A673 (cell line): ENCODE results near the gene NFATC2. TPM values are rescaled to one million over a fixed set of nuclear protein-coding genes. Genes with fewer than 3 reads are reported as not detected.
"Not testable (repeated sequence)": the region's sequence is repeated elsewhere in the genome, so short reads cannot be mapped to it uniquely, and the experiment has no call there.

Experiments
- BruUV-seq: library from RNA; stranded (reverse); fragments of 400-500 nt; replicated peaks from 2 replicates; lab custom pipeline; 2021; lab: Mats Ljungman, UMichigan
- CTCF ChIA-PET: fragments of 300-600 bp; sonication (Branson Sonifier 250); formaldehyde crosslinking; loops from one replicate; lab custom pipeline; 2022; ENCODE audit warnings: antibody characterized with exemption; lab: Charles Lee
- POLR2A ChIA-PET: fragments of 300-600 bp; sonication (Branson Sonifier 250); formaldehyde crosslinking; loops from one replicate; lab custom pipeline; 2022; ENCODE audit warnings: antibody characterized with exemption; ENCODE audit not compliant: low non-redundant PET; lab: Charles Lee
- DNase-seq: peaks from one replicate; pipeline ENCODE4 v3.0.0-alpha.2; 2015; ENCODE audit warnings: low spot score
- H3K27ac ChIP-seq: fragments of 200-600 bp; sonication (generic); 2 replicates; pipeline ENCODE4 v1.5.1; 2016; ENCODE audit warnings: mixed run types, low read depth, mild to moderate bottlenecking, mixed read lengths, antibody characterized with exemption, low read length; ENCODE audit not compliant: poor library complexity, severe bottlenecking
- H3K27me3 ChIP-seq: fragments of 200-600 bp; sonication (generic); replicated peaks from 2 replicates; pipeline ENCODE4 v1.6.1; 2017; ENCODE audit warnings: mixed run types, low read depth, mild to moderate bottlenecking, mixed read lengths, antibody characterized with exemption, low read length; ENCODE audit not compliant: insufficient read depth, poor library complexity
- H3K36me3 ChIP-seq: fragments of 200-600 bp; sonication (generic); 2 replicates; pipeline ENCODE4 v1.6.1; 2016; ENCODE audit warnings: mixed run types, mild to moderate bottlenecking, mixed read lengths, antibody characterized with exemption, low read length; ENCODE audit not compliant: insufficient read depth, poor library complexity, severe bottlenecking
- H3K4me1 ChIP-seq: fragments of 200-600 bp; sonication (generic); 2 replicates; pipeline ENCODE4 v1.6.1; 2017; ENCODE audit warnings: mixed run types, mild to moderate bottlenecking, mixed read lengths, antibody characterized with exemption, low read length; ENCODE audit not compliant: insufficient read depth, poor library complexity, severe bottlenecking
- H3K4me3 ChIP-seq: fragments of 200-600 bp; sonication (generic); 2 replicates; pipeline ENCODE4 v1.5.1; 2016; ENCODE audit warnings: low read depth, mixed run types, mild to moderate bottlenecking, mixed read lengths, low read length; ENCODE audit not compliant: poor library complexity, severe bottlenecking
- H3K9me3 ChIP-seq: fragments of 200-600 bp; sonication (generic); 2 replicates; pipeline ENCODE4 v1.6.1; 2016; ENCODE audit warnings: mixed run types, low read depth, mild to moderate bottlenecking, mixed read lengths, antibody characterized with exemption, low read length; ENCODE audit not compliant: poor library complexity, severe bottlenecking
- EZH2 ChIP-seq: fragments of 200-600 bp; sonication (generic); IDR thresholded peaks from 2 replicates; pipeline ENCODE4 v1.6.1; 2017; ENCODE audit warnings: borderline replicate concordance, low read depth, mild to moderate bottlenecking, mixed read lengths, antibody characterized with exemption, low read length; ENCODE audit not compliant: poor library complexity, severe bottlenecking
- intact Hi-C: fragments of 100-400 bp; cut with micrococcal nuclease; formaldehyde crosslinking; loops from one replicate; pipeline ENCODE4 v1.10.0; 2022; ENCODE audit not compliant: unreplicated experiment
- total RNA-seq: library from RNA; stranded (reverse); gene quantifications from 2 replicates; pipeline ENCODE4 v1.2.3, GENCODE V29; 2021
- TF ChIP-seq, protein P1 (sequence below): fragments of 300-800, 200-600 bp; sonication (generic); conservative IDR thresholded peaks from 2 replicates; pipeline ENCODE4 v1.5.1; 2017; ENCODE audit warnings: low read depth, mild to moderate bottlenecking, antibody characterized with exemption, low read length, moderate library complexity, mixed read lengths

NFATC2 gene
- total RNA-seq, 1 experiment from 2014 or later, result 0.64 TPM

DNA sequence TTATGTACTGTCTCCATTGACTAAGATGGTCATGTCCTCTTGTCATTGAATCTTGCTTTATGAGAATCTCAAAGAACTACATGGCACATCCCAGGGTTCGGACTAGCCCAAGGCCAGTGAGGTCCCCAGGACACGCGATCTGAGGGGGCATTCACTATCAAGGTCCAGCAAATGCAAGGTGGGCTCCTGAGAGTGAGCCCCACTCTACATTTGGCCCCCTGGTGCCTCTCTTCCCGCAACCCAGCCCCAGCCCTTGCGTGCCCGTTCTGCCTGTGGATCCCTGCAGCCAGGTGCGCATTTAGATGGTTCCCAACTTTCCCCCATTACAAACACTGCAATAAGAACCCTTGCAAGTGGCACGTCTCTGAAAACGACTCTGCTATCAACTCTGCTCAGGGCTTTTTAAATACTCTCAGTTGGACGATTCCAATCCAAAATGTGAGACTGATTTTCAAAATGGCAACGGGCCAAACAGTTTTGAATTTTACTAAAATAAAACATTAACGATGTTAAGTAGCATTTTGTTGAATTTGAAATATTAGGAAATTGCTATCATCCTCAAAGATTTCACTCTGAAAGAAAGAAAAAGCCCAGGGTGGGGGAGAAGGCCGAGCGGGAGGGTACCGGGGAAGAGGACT is 59.6 kb downstream of the NFATC2 start:
- H3K9me3 ChIP-seq, result no peaks in the 10 kb centered on the region
- no peak overlapping the region for H3K27ac ChIP-seq
- no TSS peak for BruUV-seq
- no peaks in the 10 kb centered on the region for H3K27me3 ChIP-seq
- CTCF ChIA-PET, result no interaction called here
- peaks cover 7% of the 10 kb centered on the region for H3K4me1 ChIP-seq
- POLR2A ChIA-PET, result no interaction called here
- no peak for DNase-seq
- H3K36me3 ChIP-seq, result no peaks in the 10 kb centered on the region
- intact Hi-C loops, result no loop called here
- TF ChIP-seq, protein P1, sequence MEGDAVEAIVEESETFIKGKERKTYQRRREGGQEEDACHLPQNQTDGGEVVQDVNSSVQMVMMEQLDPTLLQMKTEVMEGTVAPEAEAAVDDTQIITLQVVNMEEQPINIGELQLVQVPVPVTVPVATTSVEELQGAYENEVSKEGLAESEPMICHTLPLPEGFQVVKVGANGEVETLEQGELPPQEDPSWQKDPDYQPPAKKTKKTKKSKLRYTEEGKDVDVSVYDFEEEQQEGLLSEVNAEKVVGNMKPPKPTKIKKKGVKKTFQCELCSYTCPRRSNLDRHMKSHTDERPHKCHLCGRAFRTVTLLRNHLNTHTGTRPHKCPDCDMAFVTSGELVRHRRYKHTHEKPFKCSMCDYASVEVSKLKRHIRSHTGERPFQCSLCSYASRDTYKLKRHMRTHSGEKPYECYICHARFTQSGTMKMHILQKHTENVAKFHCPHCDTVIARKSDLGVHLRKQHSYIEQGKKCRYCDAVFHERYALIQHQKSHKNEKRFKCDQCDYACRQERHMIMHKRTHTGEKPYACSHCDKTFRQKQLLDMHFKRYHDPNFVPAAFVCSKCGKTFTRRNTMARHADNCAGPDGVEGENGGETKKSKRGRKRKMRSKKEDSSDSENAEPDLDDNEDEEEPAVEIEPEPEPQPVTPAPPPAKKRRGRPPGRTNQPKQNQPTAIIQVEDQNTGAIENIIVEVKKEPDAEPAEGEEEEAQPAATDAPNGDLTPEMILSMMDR, result no peak
- no peak for TF ChIP-seq EZH2
- no peak overlapping the region for H3K4me3 ChIP-seq

- Histone ChIP-seq H3K9me3 (no peaks in the 10 kb centered on the region), H3K4me3 (no peak overlapping the region), H3K27ac (no peak overlapping the region), H3K36me3 (no peaks in the 10 kb centered on the region), H3K27me3 (no peaks in the 10 kb centered on the region), H3K4me1 (no peaks in the 10 kb centered on the region)
- ChIA-PET CTCF (no interaction called here), POLR2A (no interaction called here)
- no peak for TF ChIP-seq EZH2
- BruUV-seq, result no TSS peak
- intact Hi-C loops, result no loop called here
- DNase-seq, result no peak
These were observed 61.1 kb downstream of the NFATC2 start for GRCh38 chr20:51481341-51481914.

GRCh38 chr20:51480507-51481270 is 61.8 kb downstream of the NFATC2 start:
- H3K27me3 ChIP-seq, result no peaks in the 10 kb centered on the region
- no peaks in the 10 kb centered on the region for H3K9me3 ChIP-seq
- TF ChIP-seq, protein P1, result no peak
- TF ChIP-seq EZH2, result no peak
- intact Hi-C loops, result no loop called here
- DNase-seq, result no peak
- ChIA-PET POLR2A (no interaction called here), CTCF (no interaction called here)
- no TSS peak for BruUV-seq
- no peaks in the 10 kb centered on the region for H3K36me3 ChIP-seq
- no peak overlapping the region for H3K27ac ChIP-seq
- no peaks in the 10 kb centered on the region for H3K4me1 ChIP-seq
- H3K4me3 ChIP-seq, result no peak overlapping the region

DNA sequence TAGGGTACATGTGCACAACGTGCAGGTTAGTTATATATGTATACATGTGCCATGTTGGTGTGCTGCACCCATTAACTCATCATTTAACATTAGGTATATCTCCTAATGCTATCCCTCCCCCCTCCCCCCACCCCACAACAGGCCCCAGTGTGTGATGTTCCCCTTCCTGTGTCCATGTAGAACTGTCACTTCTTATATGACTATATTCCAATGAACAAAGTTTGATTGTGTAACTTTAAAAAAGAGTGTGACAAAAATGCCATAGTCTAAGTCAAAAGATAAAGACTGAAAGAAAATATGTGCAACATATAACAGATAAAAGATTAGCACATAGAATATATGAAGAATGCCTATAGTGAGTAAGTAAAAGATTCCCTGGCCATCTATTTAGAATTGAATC is 66.4 kb downstream of the NFATC2 start:
- POLR2A ChIA-PET, result interaction anchor here (0.6 kb wide), 1 partner anchor 565 kb away, joined by 4 read pairs; no protein-coding TSS in a partner anchor
- H3K4me1 ChIP-seq, intact Hi-C loops, H3K4me3 ChIP-seq, CTCF ChIA-PET, DNase-seq, H3K36me3 ChIP-seq, BruUV-seq, H3K27ac ChIP-seq, H3K9me3 ChIP-seq, H3K27me3 ChIP-seq: not testable (repeated sequence)
